ENCODE results near the gene FOXO1. TPM values are rescaled to one million over a fixed set of nuclear protein-coding genes. Genes with fewer than 3 reads are reported as not detected.

Gene FOXO1
- total RNA-seq, 1 experiment from 2014 or later = 24.3 TPM

GRCh38 chr13:40571338-40571963 is 95.0 kb downstream of the FOXO1 start:
- DNase-seq = no peak
- peaks cover 1% of the 10 kb centered on the region; the same call in 1 of the 2 replicates for H3K36me3 ChIP-seq (replicated peaks; ENCODE audit: control insufficient read depth, insufficient read depth, low read length)
- no peak overlapping the region for H3K4me3 ChIP-seq (ENCODE audit: insufficient read depth, low read depth, low read length)
- no peaks in the 10 kb centered on the region for H3K27me3 ChIP-seq (ENCODE audit: control insufficient read depth, insufficient read depth, low read length)

- Histone ChIP-seq H3K27me3 (ENCODE audit: control insufficient read depth, insufficient read depth, low read length) (no peaks in the 10 kb centered on the region), H3K36me3 (replicated peaks; ENCODE audit: control insufficient read depth, insufficient read depth, low read length) (no peaks in the 10 kb centered on the region), H3K4me3 (ENCODE audit: insufficient read depth, low read depth, low read length) (no peak overlapping the region)
- DNase-seq = no peak
Observed at GRCh38 chr13:40570930-40571329, 95.5 kb downstream of the FOXO1 start.

- Histone ChIP-seq H3K4me3 (ENCODE audit: insufficient read depth, low read depth, low read length) (no peak overlapping the region), H3K36me3 (replicated peaks; ENCODE audit: control insufficient read depth, insufficient read depth, low read length) (no peaks in the 10 kb centered on the region), H3K27me3 (ENCODE audit: control insufficient read depth, insufficient read depth, low read length) (no peaks in the 10 kb centered on the region)
- no peak for DNase-seq
Observed at GRCh38 chr13:40569024-40569350, 97.5 kb downstream of the FOXO1 start.

- Histone ChIP-seq H3K27me3 (ENCODE audit: control insufficient read depth, insufficient read depth, low read length) (no peaks in the 10 kb centered on the region), H3K36me3 (replicated peaks; ENCODE audit: control insufficient read depth, insufficient read depth, low read length) (no peaks in the 10 kb centered on the region), H3K4me3 (ENCODE audit: insufficient read depth, low read depth, low read length) (no peak overlapping the region)
- DNase-seq = peak; percentile 13
Observed at GRCh38 chr13:40568246-40569023, 98.0 kb downstream of the FOXO1 start.

- H3K4me3 ChIP-seq (ENCODE audit: insufficient read depth, low read depth, low read length) = no peak overlapping the region
- no peaks in the 10 kb centered on the region for H3K36me3 ChIP-seq (replicated peaks; ENCODE audit: control insufficient read depth, insufficient read depth, low read length)
- no peak for DNase-seq
- no peaks in the 10 kb centered on the region for H3K27me3 ChIP-seq (ENCODE audit: control insufficient read depth, insufficient read depth, low read length)
Observed at GRCh38 chr13:40566811-40567210, 99.6 kb downstream of the FOXO1 start.

GRCh38 chr13:40565282-40566148 is 100.9 kb downstream of the FOXO1 start:
- no peak overlapping the region for H3K4me3 ChIP-seq (ENCODE audit: insufficient read depth, low read depth, low read length)
- DNase-seq = no peak
- no peaks in the 10 kb centered on the region for H3K27me3 ChIP-seq (ENCODE audit: control insufficient read depth, insufficient read depth, low read length)
- peaks cover under 1% of the 10 kb centered on the region; the same call in 1 of the 2 replicates for H3K36me3 ChIP-seq (replicated peaks; ENCODE audit: control insufficient read depth, insufficient read depth, low read length)

GRCh38 chr13:40564342-40565001 is 102.0 kb downstream of the FOXO1 start:
- no peaks in the 10 kb centered on the region for H3K27me3 ChIP-seq (ENCODE audit: control insufficient read depth, insufficient read depth, low read length)
- H3K36me3 ChIP-seq (replicated peaks; ENCODE audit: control insufficient read depth, insufficient read depth, low read length) = peaks cover 10% of the 10 kb centered on the region
- DNase-seq = peak; percentile 21
- no peak overlapping the region for H3K4me3 ChIP-seq (ENCODE audit: insufficient read depth, low read depth, low read length)

GRCh38 chr13:40563350-40564125 is 102.9 kb downstream of the FOXO1 start:
- Histone ChIP-seq H3K27me3 (ENCODE audit: control insufficient read depth, insufficient read depth, low read length) (no peaks in the 10 kb centered on the region), H3K36me3 (replicated peaks; ENCODE audit: control insufficient read depth, insufficient read depth, low read length) (peaks cover 11% of the 10 kb centered on the region), H3K4me3 (ENCODE audit: insufficient read depth, low read depth, low read length) (no peak overlapping the region)
- DNase-seq = no peak

- no peaks in the 10 kb centered on the region for H3K27me3 ChIP-seq (ENCODE audit: control insufficient read depth, insufficient read depth, low read length)
- H3K36me3 ChIP-seq (replicated peaks; ENCODE audit: control insufficient read depth, insufficient read depth, low read length) = peaks cover 11% of the 10 kb centered on the region
- H3K4me3 ChIP-seq (ENCODE audit: insufficient read depth, low read depth, low read length) = no peak overlapping the region
- DNase-seq = no peak
Observed at GRCh38 chr13:40562975-40563349, 103.5 kb downstream of the FOXO1 start.

GRCh38 chr13:40559915-40560314 is 106.5 kb downstream of the FOXO1 start:
- Histone ChIP-seq H3K27me3 (ENCODE audit: control insufficient read depth, insufficient read depth, low read length) (no peaks in the 10 kb centered on the region), H3K36me3 (replicated peaks; ENCODE audit: control insufficient read depth, insufficient read depth, low read length) (peaks cover 11% of the 10 kb centered on the region), H3K4me3 (ENCODE audit: insufficient read depth, low read depth, low read length) (no peak overlapping the region)
- DNase-seq = no peak

GRCh38 chr13:40558656-40559055 is 107.8 kb downstream of the FOXO1 start:
- no peak for DNase-seq
- Histone ChIP-seq H3K4me3 (ENCODE audit: insufficient read depth, low read depth, low read length) (no peak overlapping the region), H3K27me3 (ENCODE audit: control insufficient read depth, insufficient read depth, low read length) (no peaks in the 10 kb centered on the region), H3K36me3 (replicated peaks; ENCODE audit: control insufficient read depth, insufficient read depth, low read length) (peaks cover 11% of the 10 kb centered on the region)

- DNase-seq = no peak
- H3K27me3 ChIP-seq (ENCODE audit: control insufficient read depth, insufficient read depth, low read length) = no peaks in the 10 kb centered on the region
- no peak overlapping the region for H3K4me3 ChIP-seq (ENCODE audit: insufficient read depth, low read depth, low read length)
- peaks cover 11% of the 10 kb centered on the region for H3K36me3 ChIP-seq (replicated peaks; ENCODE audit: control insufficient read depth, insufficient read depth, low read length)
Observed at GRCh38 chr13:40556453-40556852, 110.0 kb downstream of the FOXO1 start.

GRCh38 chr13:40553356-40553755 is 113.1 kb downstream of the FOXO1 start:
- DNase-seq = no peak
- Histone ChIP-seq H3K4me3 (ENCODE audit: insufficient read depth, low read depth, low read length) (no peak overlapping the region), H3K27me3 (ENCODE audit: control insufficient read depth, insufficient read depth, low read length) (no peaks in the 10 kb centered on the region), H3K36me3 (replicated peaks; ENCODE audit: control insufficient read depth, insufficient read depth, low read length) (no peaks in the 10 kb centered on the region; the same call in 1 of the 2 replicates)

- Histone ChIP-seq H3K27me3 (ENCODE audit: control insufficient read depth, insufficient read depth, low read length) (no peaks in the 10 kb centered on the region), H3K4me3 (ENCODE audit: insufficient read depth, low read depth, low read length) (no peak overlapping the region), H3K36me3 (replicated peaks; ENCODE audit: control insufficient read depth, insufficient read depth, low read length) (no peaks in the 10 kb centered on the region; the same call in 1 of the 2 replicates)
- no peak for DNase-seq
Observed at GRCh38 chr13:40552895-40553294, 113.5 kb downstream of the FOXO1 start.

Data from H7 (cell line).